GM18858 (cell line): ENCODE results near the gene CATSPERZ.
A peak's percentile ranks its signal among the peaks of the same experiment; 100 is the strongest.
"Not testable (repeated sequence)": the region's sequence is repeated elsewhere in the genome, so short reads cannot be mapped to it uniquely, and the experiment has no call there.

Source experiments
- ATAC-seq: cut with Tn5 transposase; IDR thresholded peaks from one replicate; pipeline ENCODE4 v1.9.1; 2021; ENCODE audit not compliant: unreplicated experiment

The CATSPERZ gene

GRCh38 chr11:64303109-64304031 is 3.2 kb downstream of the CATSPERZ start:
- ATAC-seq = no peak

GRCh38 chr11:64304032-64304315 is 3.8 kb downstream of the CATSPERZ start:
- ATAC-seq = no peak

- ATAC-seq = peak; percentile 27
These were observed 4.3 kb downstream of the CATSPERZ start for GRCh38 chr11:64304316-64305072.

- peak; percentile 48 for ATAC-seq
These were observed 5.0 kb downstream of the CATSPERZ start, which contains the start of gene ESRRA for GRCh38 chr11:64305075-64305690. ESRRA (plus strand) TSS chr11:64305524; CDS start chr11:64307180, 1,656 bp downstream.

- no peak for ATAC-seq
These were observed 5.8 kb downstream of the CATSPERZ start for GRCh38 chr11:64305691-64306562.

GRCh38 chr11:64306563-64306875 is 6.4 kb downstream of the CATSPERZ start:
- ATAC-seq = no peak

DNA sequence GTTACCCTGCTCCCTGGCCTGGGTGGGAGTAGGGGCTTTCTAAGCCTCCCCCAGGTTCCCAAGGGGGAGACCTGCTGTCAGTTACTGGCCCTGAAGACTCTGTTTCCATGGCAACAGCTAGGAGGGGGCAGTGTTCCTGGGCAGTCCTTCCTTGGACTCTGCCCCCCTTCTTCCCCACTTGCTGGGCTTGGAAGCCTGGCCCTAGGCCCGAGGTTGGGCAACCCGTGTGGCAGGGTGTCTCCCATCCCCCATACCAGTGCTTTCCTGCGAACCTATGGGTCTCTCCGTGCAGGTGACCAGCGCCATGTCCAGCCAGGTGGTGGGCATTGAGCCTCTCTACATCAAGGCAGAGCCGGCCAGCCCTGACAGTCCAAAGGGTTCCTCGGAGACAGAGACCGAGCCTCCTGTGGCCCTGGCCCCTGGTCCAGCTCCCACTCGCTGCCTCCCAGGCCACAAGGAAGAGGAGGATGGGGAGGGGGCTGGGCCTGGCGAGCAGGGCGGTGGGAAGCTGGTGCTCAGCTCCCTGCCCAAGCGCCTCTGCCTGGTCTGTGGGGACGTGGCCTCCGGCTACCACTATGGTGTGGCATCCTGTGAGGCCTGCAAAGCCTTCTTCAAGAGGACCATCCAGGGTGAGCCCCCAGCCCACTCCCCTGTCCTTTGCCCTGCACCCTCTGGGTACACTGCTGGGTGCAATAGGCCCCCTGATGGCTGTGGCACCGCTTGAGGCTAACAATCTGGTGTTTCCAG is 6.9 kb downstream of the CATSPERZ start:
- ATAC-seq = no peak

DNA sequence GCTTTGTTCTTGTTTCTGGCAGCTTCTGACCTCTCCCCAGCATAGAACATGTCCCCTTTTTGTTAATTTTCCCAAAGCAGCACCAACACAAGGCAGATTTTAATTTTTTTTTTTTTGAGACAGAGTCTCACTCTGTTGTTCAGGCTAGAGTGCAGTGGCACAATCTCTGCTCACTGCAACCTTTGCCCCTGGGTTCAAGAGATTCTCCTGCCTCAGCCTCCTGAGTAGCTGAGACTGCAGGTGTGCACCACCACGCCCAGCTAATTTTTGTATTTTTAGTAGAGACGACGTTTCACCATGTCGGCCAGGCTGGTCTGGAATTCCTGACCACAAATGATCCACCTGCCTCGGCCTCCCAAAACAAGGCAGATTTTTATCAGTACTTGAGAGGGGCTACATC is 7.6 kb downstream of the CATSPERZ start:
- not testable (repeated sequence) for ATAC-seq

GRCh38 chr11:64312947-64313346 is 12.8 kb downstream of the CATSPERZ start:
- ATAC-seq = no peak

DNA sequence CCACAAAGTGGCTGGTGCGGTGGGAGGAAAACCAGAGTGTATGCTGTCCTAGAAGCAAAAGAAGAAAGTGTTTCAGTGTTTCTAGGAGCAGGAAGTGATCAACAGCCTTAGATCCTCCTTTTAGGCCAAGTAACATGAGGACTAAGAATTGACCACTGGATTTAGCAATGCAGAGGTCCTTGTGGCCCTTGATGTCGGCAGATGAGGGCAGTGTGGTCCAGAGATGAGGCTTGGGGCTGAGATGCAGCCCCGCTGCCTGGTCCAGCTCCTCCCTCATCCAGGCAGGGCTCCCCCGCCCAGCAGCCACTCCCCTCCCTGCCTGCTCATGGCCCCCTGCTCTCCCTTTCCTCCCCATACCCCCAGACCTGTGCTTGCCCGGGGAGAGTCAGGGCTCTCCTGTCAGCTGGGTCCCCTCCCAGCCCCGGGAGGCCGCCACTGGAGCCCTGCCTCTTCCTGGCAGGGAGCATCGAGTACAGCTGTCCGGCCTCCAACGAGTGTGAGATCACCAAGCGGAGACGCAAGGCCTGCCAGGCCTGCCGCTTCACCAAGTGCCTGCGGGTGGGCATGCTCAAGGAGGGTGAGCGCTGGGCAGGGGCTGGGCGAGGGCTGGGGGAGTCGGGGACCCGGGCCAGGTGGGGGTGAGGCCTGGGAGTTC is 13.5 kb downstream of the CATSPERZ start:
- ATAC-seq = no peak

- no peak for ATAC-seq
These were observed 14.1 kb downstream of the CATSPERZ start for GRCh38 chr11:64314146-64314804.

- ATAC-seq = no peak
These were observed 14.8 kb downstream of the CATSPERZ start for GRCh38 chr11:64314805-64315561.

DNA sequence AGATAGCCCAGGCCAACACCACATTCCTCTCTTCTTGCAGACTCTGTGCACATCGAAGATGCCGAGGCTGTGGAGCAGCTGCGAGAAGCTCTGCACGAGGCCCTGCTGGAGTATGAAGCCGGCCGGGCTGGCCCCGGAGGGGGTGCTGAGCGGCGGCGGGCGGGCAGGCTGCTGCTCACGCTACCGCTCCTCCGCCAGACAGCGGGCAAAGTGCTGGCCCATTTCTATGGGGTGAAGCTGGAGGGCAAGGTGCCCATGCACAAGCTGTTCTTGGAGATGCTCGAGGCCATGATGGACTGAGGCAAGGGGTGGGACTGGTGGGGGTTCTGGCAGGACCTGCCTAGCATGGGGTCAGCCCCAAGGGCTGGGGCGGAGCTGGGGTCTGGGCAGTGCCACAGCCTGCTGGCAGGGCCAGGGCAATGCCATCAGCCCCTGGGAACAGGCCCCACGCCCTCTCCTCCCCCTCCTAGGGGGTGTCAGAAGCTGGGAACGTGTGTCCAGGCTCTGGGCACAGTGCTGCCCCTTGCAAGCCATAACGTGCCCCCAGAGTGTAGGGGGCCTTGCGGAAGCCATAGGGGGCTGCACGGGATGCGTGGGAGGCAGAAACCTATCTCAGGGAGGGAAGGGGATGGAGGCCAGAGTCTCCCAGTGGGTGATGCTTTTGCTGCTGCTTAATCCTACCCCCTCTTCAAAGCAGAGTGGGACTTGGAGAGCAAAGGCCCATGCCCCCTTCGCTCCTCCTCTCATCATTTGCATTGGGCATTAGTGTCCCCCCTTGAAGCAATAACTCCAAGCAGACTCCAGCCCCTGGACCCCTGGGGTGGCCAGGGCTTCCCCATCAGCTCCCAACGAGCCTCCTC is 15.7 kb downstream of the CATSPERZ start:
- not testable (repeated sequence) for ATAC-seq

- no peak for ATAC-seq
These were observed 16.6 kb downstream of the CATSPERZ start for GRCh38 chr11:64316672-64317324.

GRCh38 chr11:64317325-64317960 is 17.3 kb downstream of the CATSPERZ start, which contains the start of gene TRMT112:
TRMT112 (minus strand) TSS chr11:64317559; CDS start chr11:64317526, 33 bp downstream.
- peak; percentile 47 for ATAC-seq
